RWPE2 (cell line): Measurements from ENCODE around the gene GRIN3B.

ENCODE experiments used
- ATAC-seq: fragments of 200-7000 bp; cut with Tn5 transposase; 3 replicates; pipeline ENCODE4 v1.9.1; 2021; ENCODE audit warnings: low read depth
- DNase-seq: peaks from one replicate; pipeline ENCODE4 v3.0.0-alpha.2; 2020; ENCODE audit warnings: low spot score
- H3K27ac ChIP-seq: fragments of 450-650 bp; 2 replicates; pipeline ENCODE4 v1.5.1; 2017; ENCODE audit warnings: mild to moderate bottlenecking; ENCODE audit not compliant: poor library complexity, severe bottlenecking
- H3K27me3 ChIP-seq: fragments of 250-450 bp; sonication (Bioruptor Pico); 2 replicates; pipeline ENCODE4 v1.5.1; 2021; ENCODE audit warnings: mild to moderate bottlenecking, moderate library complexity; ENCODE audit not compliant: insufficient read depth, poor library complexity, severe bottlenecking
- H3K36me3 ChIP-seq: fragments of 250-450 bp; sonication (Bioruptor Pico); 2 replicates; pipeline ENCODE4 v1.5.1; 2020; ENCODE audit warnings: low read depth, mild to moderate bottlenecking, moderate library complexity
- H3K4me1 ChIP-seq: fragments of 250-450 bp; sonication (Bioruptor Pico); 2 replicates; pipeline ENCODE4 v1.5.1; 2021; ENCODE audit warnings: mild to moderate bottlenecking, moderate library complexity; ENCODE audit not compliant: insufficient read depth, poor library complexity, severe bottlenecking
- H3K4me3 ChIP-seq: fragments of 250-450 bp; sonication (Bioruptor Pico); 2 replicates; pipeline ENCODE4 v1.5.1; 2021; ENCODE audit warnings: mild to moderate bottlenecking, moderate library complexity; ENCODE audit not compliant: severe bottlenecking
- H3K9me3 ChIP-seq: fragments of 250-450 bp; sonication (Bioruptor Pico); 2 replicates; pipeline ENCODE4 v1.5.1; 2021; ENCODE audit warnings: mild to moderate bottlenecking, moderate library complexity; ENCODE audit not compliant: severe bottlenecking
- CTCF ChIP-seq: fragments of 450-650 bp; IDR thresholded peaks from one replicate; pipeline ENCODE4 v1.5.1; 2017; ENCODE audit warnings: mild to moderate bottlenecking, moderate library complexity; ENCODE audit not compliant: poor library complexity, severe bottlenecking

Gene GRIN3B

GRCh38 chr19:1058112-1058511 lies 57.9 kb downstream of the GRIN3B start:
- Histone ChIP-seq H3K4me1 (no peaks in the 10 kb centered on the region), H3K36me3 (no peaks in the 10 kb centered on the region; the same call in 1 of the 2 replicates), H3K9me3 (no peaks in the 10 kb centered on the region), H3K4me3 (no peak overlapping the region), H3K27ac (no peak overlapping the region), H3K27me3 (no peaks in the 10 kb centered on the region)
- TF ChIP-seq CTCF, result no peak
- DNase-seq, result no peak
- ATAC-seq, result no peak
